ENCODE data around the gene KCNA5.

GRCh38 chr12:5037795-5038357, 5.8 kb upstream of the KCNA5 start:
- TF ChIP-seq GATA2 (IDR thresholded peaks at IDR 0.05; ENCODE audit: low read depth, low read length) (no peak), GATA3 (IDR thresholded peaks at IDR 0.05; ENCODE audit: low read depth, low read length) (no peak)
